Fibroblast of lung (primary cell): ENCODE results near the gene PHF10. TPM values are rescaled to one million over a fixed set of nuclear protein-coding genes. Genes with fewer than 3 reads are reported as not detected.
A peak's percentile ranks its signal among the peaks of the same experiment; 100 is the strongest.

Experiments
- DNase-seq, 2 donors: peaks; one replicate each; pipeline versions ENCODE4 v3.0.0 to v3.0.0-alpha.2; 2010; ENCODE audit warnings: low read depth in 2 of 2
- H2AFZ ChIP-seq: 2 replicates; pipeline ENCODE4 v1.5.1; 2012; ENCODE audit warnings: low read length, control low read depth, inconsistent platforms
- H3K27ac ChIP-seq: 2 replicates; pipeline ENCODE4 v1.5.1; 2011; ENCODE audit warnings: low read length, control low read depth; ENCODE audit not compliant: insufficient read depth
- H3K27me3 ChIP-seq: 2 replicates; pipeline ENCODE4 v1.5.1; 2011; ENCODE audit warnings: mild to moderate bottlenecking, low read length; ENCODE audit not compliant: control insufficient read depth, insufficient read depth
- H3K36me3 ChIP-seq: 2 replicates; pipeline ENCODE4 v1.5.1; 2011; ENCODE audit warnings: low read length; ENCODE audit not compliant: control insufficient read depth, insufficient read depth
- H3K4me1 ChIP-seq: 2 replicates; pipeline ENCODE4 v1.5.1; 2011; ENCODE audit warnings: low read length; ENCODE audit not compliant: control insufficient read depth, insufficient read depth; ENCODE audit errors: extremely low read depth
- H3K4me2 ChIP-seq: 2 replicates; pipeline ENCODE4 v1.5.1; 2011; ENCODE audit warnings: low read length, control low read depth; ENCODE audit not compliant: insufficient read depth; ENCODE audit errors: extremely low read depth
- H3K4me3 ChIP-seq, 4 experiments: fragments of 200-600 bp in 1 of 4; sonication (generic) in 1 of 4; replicated peaks in 1 of 4; 2 replicates each; pipeline ENCODE4 v1.5.1; 2011 to 2016; ENCODE audit warnings: low read length in 4 of 4, low read depth in 3 of 4, mild to moderate bottlenecking in 3 of 4, control low read depth in 2 of 4, inconsistent platforms in 1 of 4, mixed read lengths in 1 of 4; ENCODE audit not compliant: insufficient read depth in 1 of 4; ENCODE audit errors: control extremely low read depth in 1 of 4
- H3K79me2 ChIP-seq: 2 replicates; pipeline ENCODE4 v1.5.1; 2012; ENCODE audit warnings: mild to moderate bottlenecking, low read length, inconsistent platforms; ENCODE audit not compliant: control insufficient read depth, insufficient read depth
- H3K9ac ChIP-seq: 2 replicates; pipeline ENCODE4 v1.5.1; 2011; ENCODE audit warnings: mild to moderate bottlenecking, low read length, control low read depth; ENCODE audit not compliant: insufficient read depth
- H3K9me3 ChIP-seq: 2 replicates; pipeline ENCODE4 v1.5.1; 2012; ENCODE audit warnings: low read depth, low read length; ENCODE audit not compliant: control insufficient read depth, insufficient read depth
- H4K20me1 ChIP-seq: 2 replicates; pipeline ENCODE4 v1.5.1; 2011; ENCODE audit warnings: low read length; ENCODE audit not compliant: control insufficient read depth, insufficient read depth; ENCODE audit errors: extremely low read depth
- CTCF ChIP-seq, 2 donors: IDR thresholded peaks in 1 of 2; conservative IDR thresholded peaks in 1 of 2; 1 replicate in 1 of 2; 2 replicates in 1 of 2; pipeline ENCODE4 v1.5.1; 2011 to 2012; ENCODE audit warnings: low read length in 2 of 2, control low read depth in 1 of 2, inconsistent platforms in 1 of 2, low read depth in 1 of 2, mild to moderate bottlenecking in 1 of 2
- EZH2 ChIP-seq: IDR thresholded peaks from 2 replicates; pipeline ENCODE4 v1.5.1; 2012; ENCODE audit warnings: low read length, control low read depth, mild to moderate bottlenecking; ENCODE audit errors: missing control alignments
- polyA plus RNA-seq, 2 donors: library from polyadenylated mRNA; depleted of rRNA in 1 of 2; stranded (reverse) in 1 of 2; unstranded in 1 of 2; fragments of >200 nt; gene quantifications; 2 replicates each; pipeline ENCODE4 v1.2.1, GENCODE V29; 2011 to 2012; ENCODE audit warnings: missing spikeins in 1 of 2
- total RNA-seq: library from RNA; depleted of rRNA; stranded (reverse); fragments of >200 nt; gene quantifications from 2 replicates; pipeline ENCODE4 v1.2.1, GENCODE V29; 2014

The PHF10 gene
- total and polyA plus RNA-seq, 2 donors (not counting 1 experiment from before 2014, with no cell fraction given), result 15.5 to 20.8 TPM

GRCh38 chr6:169738204-169738975, 14.1 kb upstream of the PHF10 start:
- TF ChIP-seq CTCF (conservative IDR thresholded peaks at IDR 0.05 in 1 of 2, IDR thresholded peaks at IDR 0.05 in 1 of 2; ENCODE audit: low read depth in 1 of 2, low read length in 2 of 2) (no peak), EZH2 (no peak)
- Histone ChIP-seq H3K27me3 (no peaks in the 10 kb centered on the region), H3K4me2 (no peak overlapping the region), H3K4me1 (no peaks in the 10 kb centered on the region), H4K20me1 (no peaks in the 10 kb centered on the region), H3K27ac (no peak overlapping the region), H3K9ac (no peak overlapping the region), H2AFZ (no peak overlapping the region), H3K36me3 (no peaks in the 10 kb centered on the region), H3K9me3 (no peaks in the 10 kb centered on the region), H3K79me2 (no peaks in the 10 kb centered on the region), H3K4me3 (no peak overlapping the region)
- peak in 1 of 2 donors; percentile 20 for DNase-seq

- no peak for DNase-seq
- Histone ChIP-seq H4K20me1 (no peaks in the 10 kb centered on the region), H3K4me1 (peaks cover 2% of the 10 kb centered on the region), H3K27me3 (no peaks in the 10 kb centered on the region), H3K4me3 (no peak overlapping the region), H3K36me3 (no peaks in the 10 kb centered on the region), H3K79me2 (no peaks in the 10 kb centered on the region), H2AFZ (no peak overlapping the region), H3K9me3 (no peaks in the 10 kb centered on the region), H3K27ac (no peak overlapping the region), H3K9ac (no peak overlapping the region), H3K4me2 (no peak overlapping the region)
- no peak for TF ChIP-seq CTCF (conservative IDR thresholded peaks at IDR 0.05 in 1 of 2, IDR thresholded peaks at IDR 0.05 in 1 of 2; ENCODE audit: low read depth in 1 of 2, low read length in 2 of 2)
- no peak for TF ChIP-seq EZH2
These were observed 5.7 kb upstream of the PHF10 start for GRCh38 chr6:169729961-169730360.

- TF ChIP-seq CTCF (conservative IDR thresholded peaks at IDR 0.05 in 1 of 2, IDR thresholded peaks at IDR 0.05 in 1 of 2; ENCODE audit: low read depth in 1 of 2, low read length in 2 of 2) (no peak), EZH2 (no peak)
- DNase-seq, result no peak
These were observed 2.7 kb upstream of the PHF10 start for GRCh38 chr6:169726963-169727362.

More at GRCh38 chr6:169726963-169727362, 2.7 kb upstream of the PHF10 start:
- Histone ChIP-seq H3K36me3 (no peaks in the 10 kb centered on the region), H3K9me3 (no peaks in the 10 kb centered on the region), H3K9ac (no peak overlapping the region), H3K4me1 (peaks cover 2% of the 10 kb centered on the region), H3K79me2 (peaks cover 6% of the 10 kb centered on the region), H2AFZ (no peak overlapping the region), H4K20me1 (no peaks in the 10 kb centered on the region), H3K27me3 (no peaks in the 10 kb centered on the region), H3K4me2 (no peak overlapping the region), H3K27ac (no peak overlapping the region), H3K4me3 (no peak overlapping the region)
